ENCODE measurements around the gene GRIK5.

DNA sequence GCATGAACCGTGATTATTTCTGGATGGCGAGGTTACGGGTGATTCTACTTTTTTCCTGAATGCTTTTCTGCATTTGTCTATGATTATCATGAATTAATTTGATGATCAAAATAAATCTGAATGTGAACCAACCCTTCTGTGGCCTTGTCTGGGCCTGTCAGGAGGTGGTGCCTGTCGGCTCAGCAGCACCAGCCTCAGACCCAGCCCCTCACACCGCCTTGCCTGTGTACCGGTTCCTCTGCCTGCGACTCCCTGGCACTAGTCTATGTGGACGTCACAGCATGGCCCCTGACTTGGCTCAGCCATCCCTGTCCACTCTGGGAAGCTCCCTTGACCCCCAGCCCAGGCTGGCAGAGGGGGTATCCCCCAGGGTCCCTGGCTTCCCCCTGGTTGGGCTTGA is 95.4 kb downstream of the GRIK5 start:
- TF ChIP-seq, protein P1, sequence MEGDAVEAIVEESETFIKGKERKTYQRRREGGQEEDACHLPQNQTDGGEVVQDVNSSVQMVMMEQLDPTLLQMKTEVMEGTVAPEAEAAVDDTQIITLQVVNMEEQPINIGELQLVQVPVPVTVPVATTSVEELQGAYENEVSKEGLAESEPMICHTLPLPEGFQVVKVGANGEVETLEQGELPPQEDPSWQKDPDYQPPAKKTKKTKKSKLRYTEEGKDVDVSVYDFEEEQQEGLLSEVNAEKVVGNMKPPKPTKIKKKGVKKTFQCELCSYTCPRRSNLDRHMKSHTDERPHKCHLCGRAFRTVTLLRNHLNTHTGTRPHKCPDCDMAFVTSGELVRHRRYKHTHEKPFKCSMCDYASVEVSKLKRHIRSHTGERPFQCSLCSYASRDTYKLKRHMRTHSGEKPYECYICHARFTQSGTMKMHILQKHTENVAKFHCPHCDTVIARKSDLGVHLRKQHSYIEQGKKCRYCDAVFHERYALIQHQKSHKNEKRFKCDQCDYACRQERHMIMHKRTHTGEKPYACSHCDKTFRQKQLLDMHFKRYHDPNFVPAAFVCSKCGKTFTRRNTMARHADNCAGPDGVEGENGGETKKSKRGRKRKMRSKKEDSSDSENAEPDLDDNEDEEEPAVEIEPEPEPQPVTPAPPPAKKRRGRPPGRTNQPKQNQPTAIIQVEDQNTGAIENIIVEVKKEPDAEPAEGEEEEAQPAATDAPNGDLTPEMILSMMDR (IDR thresholded peaks at IDR 0.05; ENCODE audit: low read depth, low read length, poor library complexity, severe bottlenecking) = no peak
- no peak for TF ChIP-seq EZH2phosphoT487 (IDR thresholded peaks at IDR 0.05; ENCODE audit: borderline replicate concordance, low read length)

Data from DOHH2 (cell line).